Right lung (tissue), 10 donors: ENCODE data around the gene WIF1. TPM values are rescaled to one million over a fixed set of nuclear protein-coding genes. Genes with fewer than 3 reads are reported as not detected.

Experiments
- DNase-seq, 2 donors: peaks; one replicate each; pipeline ENCODE4 v3.0.0-alpha.2; 2013
- long read RNA-seq, 8 donors: transcript quantifications; one replicate each; lab custom pipeline, GENCODE V29; 2026
- polyA plus RNA-seq, 5 donors: library from polyadenylated mRNA; unstranded; fragments of 120-200 nt; gene quantifications; one replicate each; pipeline versions ENCODE4 v1.2.1 to v1.2.3, GENCODE V29; 2013; ENCODE audit warnings: inconsistent platforms in 1 of 5, low replicate concordance in 1 of 5; ENCODE audit not compliant: insufficient read length in 5 of 5, insufficient read depth in 1 of 5

Gene WIF1
- polyA plus RNA-seq, result 100 to 1,000 TPM; 187 to 305 (median 235) TPM
- long read RNA-seq, donor 1, transcript WIF1-201 (10 exons, 2,238 nt), result major isoform, 114 of 198 reads
- long read RNA-seq, donor 1, partial matches to known transcripts, result 73 of 198 reads
- long read RNA-seq, donor 1, other reads (novel, unspliced or antisense), result 11 of 198 reads
- long read RNA-seq, donor 2, transcript WIF1-201 (10 exons, 2,238 nt), result major isoform, 45 of 67 reads
- long read RNA-seq, donor 2, partial matches to known transcripts, result 17 of 67 reads
- long read RNA-seq, donor 2, other reads (novel, unspliced or antisense), result 5 of 67 reads
- long read RNA-seq, donor 3, transcript WIF1-201 (10 exons, 2,238 nt), result major isoform, 62 of 114 reads
- long read RNA-seq, donor 3, partial matches to known transcripts, result 52 of 114 reads
- long read RNA-seq, donor 3, other reads (novel, unspliced or antisense), result 0 of 114 reads
- long read RNA-seq, donor 4, transcript WIF1-201 (10 exons, 2,238 nt), result major isoform, 39 of 61 reads
- long read RNA-seq, donor 4, partial matches to known transcripts, result 22 of 61 reads
- long read RNA-seq, donor 4, other reads (novel, unspliced or antisense), result 0 of 61 reads
- long read RNA-seq, donor 5, transcript WIF1-201 (10 exons, 2,238 nt), result major isoform, 82 of 126 reads
- long read RNA-seq, donor 5, partial matches to known transcripts, result 44 of 126 reads
- long read RNA-seq, donor 5, other reads (novel, unspliced or antisense), result 0 of 126 reads
- long read RNA-seq, donor 6, transcript WIF1-201 (10 exons, 2,238 nt), result major isoform, 110 of 200 reads
- long read RNA-seq, donor 6, partial matches to known transcripts, result 68 of 200 reads
- long read RNA-seq, donor 6, other reads (novel, unspliced or antisense), result 21 of 200 reads
- long read RNA-seq, donor 7, transcript WIF1-201 (10 exons, 2,238 nt), result major isoform, 52 of 68 reads
- long read RNA-seq, donor 7, partial matches to known transcripts, result 6 of 68 reads
- long read RNA-seq, donor 7, other reads (novel, unspliced or antisense), result 10 of 68 reads
- long read RNA-seq, donor 8, transcript WIF1-201 (10 exons, 2,238 nt), result major isoform, 21 of 27 reads
- long read RNA-seq, donor 8, partial matches to known transcripts, result 6 of 27 reads
- long read RNA-seq, donor 8, other reads (novel, unspliced or antisense), result 0 of 27 reads

GRCh38 chr12:65121049-65121955 is at the start of gene WIF1:
Gene WIF1 (minus strand): TSS chr12:65121305. CDS start chr12:65121191, 114 bp downstream.
- peak; percentile 40 to 68 for DNase-seq

GRCh38 chr12:65170209-65170881 is 49.2 kb upstream of the WIF1 start:
- peak; percentile 32 to 34 for DNase-seq

- DNase-seq, result peak; percentile 93
Measured at GRCh38 chr12:65169320-65170208, 48.5 kb upstream of the WIF1 start, which contains the start of gene LEMD3. Gene LEMD3 (plus strand): TSS chr12:65169583. CDS start chr12:65169597, 14 bp downstream.

- DNase-seq, result no peak
Measured at GRCh38 chr12:65168681-65169319, 47.7 kb upstream of the WIF1 start.

DNA sequence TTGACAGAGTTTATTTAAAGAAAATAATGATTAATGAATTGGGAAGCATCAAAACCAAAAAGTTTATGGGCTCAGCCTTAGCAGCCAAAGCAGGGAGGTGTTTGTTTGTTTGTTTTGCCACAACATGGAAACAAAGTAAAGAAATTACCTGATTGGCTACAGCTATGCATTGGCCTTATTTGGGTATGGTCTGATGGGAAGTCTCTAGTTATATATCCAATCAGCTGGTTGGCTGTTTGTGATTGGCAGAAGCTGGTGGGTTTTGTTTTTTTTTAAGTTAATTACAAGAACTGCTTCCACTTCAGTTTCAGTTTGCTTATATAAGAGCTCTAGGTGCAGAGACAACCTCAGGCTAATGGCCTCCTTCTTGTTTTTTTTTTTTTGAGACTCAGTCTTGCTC is 43.7 kb upstream of the WIF1 start:
- no peak for DNase-seq

DNA sequence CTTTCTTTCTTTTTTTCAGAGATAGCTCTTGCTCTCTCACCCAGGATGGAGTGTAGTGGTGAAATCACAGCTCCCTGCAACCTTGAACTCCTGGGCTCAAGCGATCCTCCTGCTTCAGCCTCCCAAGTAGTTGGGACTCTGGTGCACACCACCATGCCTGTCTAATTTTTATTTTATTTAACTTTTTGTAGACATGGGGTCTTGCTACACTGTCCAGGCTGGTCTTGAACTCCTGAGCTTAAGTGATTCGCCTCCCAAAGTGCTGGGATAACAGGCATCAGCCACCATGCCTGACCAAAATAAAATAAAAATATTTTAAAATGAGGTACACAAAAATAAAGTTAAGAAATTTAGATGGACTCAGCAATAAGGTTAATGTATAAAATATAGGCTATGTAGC is 43.1 kb upstream of the WIF1 start:
- DNase-seq, result no peak

DNA sequence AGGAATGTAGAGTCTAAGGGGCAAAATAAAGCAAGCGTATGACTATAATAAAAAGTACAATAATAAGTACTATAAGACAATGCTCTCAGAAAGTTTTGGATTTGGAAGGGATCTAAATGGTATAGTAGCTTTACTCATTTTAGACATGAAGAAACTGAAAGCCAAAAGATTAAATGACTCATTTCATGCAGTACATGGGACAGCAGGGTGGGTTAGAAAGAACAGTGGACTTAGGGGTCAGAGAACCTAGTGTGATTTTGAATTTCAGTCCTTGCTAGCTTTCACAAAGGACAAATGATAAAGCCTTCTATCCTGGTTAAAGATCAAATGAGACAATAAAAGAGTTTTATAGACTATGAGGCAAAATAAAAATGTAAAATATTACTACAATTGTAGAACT is 41.5 kb upstream of the WIF1 start:
- no peak for DNase-seq

GRCh38 chr12:65157091-65157490 is 36.0 kb upstream of the WIF1 start:
- DNase-seq, result no peak

- no peak for DNase-seq
Measured at GRCh38 chr12:65156366-65156841, 35.3 kb upstream of the WIF1 start.

DNA sequence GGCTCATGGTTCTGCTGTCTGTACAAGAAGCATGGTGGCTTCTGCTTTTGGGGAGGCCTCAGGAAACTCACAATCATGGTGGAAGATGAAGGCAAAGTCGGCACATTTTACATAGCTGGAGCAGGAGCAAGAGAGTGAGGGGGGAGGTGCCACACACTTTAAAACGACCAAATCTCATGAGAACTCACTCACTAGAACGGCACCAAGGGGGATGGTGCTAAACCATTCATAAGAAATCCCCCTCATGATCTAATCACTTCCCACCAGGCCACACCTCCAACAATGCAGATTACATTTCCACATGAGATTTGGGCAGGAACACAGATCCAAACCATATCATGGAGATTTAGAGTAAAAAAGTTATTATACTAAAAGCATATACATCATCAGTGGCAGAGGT is 34.7 kb upstream of the WIF1 start:
- DNase-seq, result no peak

GRCh38 chr12:65152596-65152995 is 31.5 kb upstream of the WIF1 start:
- peak; percentile 62 to 67 for DNase-seq

DNA sequence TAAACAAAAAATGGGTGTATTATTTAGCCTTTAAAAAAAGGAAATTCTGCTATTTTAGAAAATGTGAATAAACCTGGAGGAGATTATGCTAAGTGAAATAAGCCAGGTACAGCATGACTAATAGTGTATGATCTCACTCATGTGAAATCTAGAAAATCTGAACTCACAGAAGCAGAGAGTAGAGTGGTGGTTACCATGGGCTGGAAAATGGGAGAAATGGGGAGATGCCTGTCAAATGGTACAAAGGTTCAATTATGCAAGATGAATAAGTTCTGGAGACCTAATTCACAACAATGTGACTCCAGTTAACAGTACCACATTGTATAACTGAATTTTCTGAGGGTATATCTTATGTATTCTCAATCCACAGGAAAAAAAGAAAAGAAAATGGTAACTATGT is 30.9 kb upstream of the WIF1 start:
- DNase-seq, result no peak

- DNase-seq, result no peak
Measured at GRCh38 chr12:65147312-65147905, 26.3 kb upstream of the WIF1 start.

DNA sequence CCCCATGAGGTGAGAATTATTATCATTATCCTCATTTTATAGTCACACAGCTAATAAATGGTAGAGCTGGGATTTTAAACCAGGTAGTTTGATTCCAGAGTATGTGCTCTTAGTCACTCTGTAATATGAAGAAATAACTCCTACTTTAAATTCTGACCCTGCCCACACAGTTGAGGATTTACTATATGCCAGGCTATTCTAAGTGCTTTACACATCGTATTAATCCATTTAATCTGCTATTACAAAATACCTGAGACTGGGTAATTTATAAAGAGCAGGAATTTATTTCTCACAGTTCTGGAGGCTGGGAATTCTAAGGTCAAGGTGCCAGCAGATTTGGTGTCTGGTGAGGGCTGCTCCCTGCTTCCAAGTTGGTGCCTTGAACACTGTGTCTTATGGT is 19.6 kb upstream of the WIF1 start:
- DNase-seq, result no peak

DNA sequence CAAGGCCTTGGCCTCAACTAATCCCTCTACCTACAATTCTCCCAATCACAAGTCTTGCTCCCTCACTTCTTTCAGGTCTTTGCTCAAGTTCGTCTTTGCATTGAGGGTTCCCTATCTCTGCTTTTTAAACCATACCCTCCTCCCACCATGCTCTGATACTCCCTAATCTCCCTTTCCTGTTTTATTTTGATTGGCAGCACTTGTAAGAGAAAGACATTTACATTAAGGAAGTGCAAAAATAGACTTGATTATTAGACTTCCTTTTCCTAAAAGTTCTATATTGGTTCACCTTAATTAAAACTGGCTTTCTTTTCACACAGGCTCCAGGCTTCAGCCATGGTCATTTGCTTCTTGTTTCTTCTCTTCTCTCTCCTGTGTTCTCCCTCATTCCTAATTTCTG is 18.3 kb upstream of the WIF1 start:
- DNase-seq, result no peak

DNA sequence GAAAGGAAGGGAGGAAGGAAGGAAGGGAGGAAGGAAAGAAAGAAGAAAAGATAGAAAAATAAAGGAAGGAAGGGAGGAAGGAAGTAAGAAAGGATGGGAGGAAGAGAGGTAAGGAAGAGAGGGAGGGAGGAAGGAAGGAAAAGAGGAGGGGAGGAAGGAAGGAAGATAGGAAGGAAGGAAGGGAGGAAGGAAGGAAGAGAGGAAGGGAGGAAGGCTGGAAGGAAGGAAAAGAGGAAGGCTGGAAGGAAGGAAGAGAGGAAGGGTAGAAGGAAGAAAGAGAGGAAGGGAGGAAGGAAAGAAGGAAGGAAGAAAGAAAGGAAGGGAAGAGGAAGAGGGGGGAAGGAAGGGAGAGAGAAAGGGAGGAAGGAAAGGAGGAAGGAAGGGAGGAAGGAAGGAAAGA is 12.8 kb upstream of the WIF1 start:
- DNase-seq, result no peak

DNA sequence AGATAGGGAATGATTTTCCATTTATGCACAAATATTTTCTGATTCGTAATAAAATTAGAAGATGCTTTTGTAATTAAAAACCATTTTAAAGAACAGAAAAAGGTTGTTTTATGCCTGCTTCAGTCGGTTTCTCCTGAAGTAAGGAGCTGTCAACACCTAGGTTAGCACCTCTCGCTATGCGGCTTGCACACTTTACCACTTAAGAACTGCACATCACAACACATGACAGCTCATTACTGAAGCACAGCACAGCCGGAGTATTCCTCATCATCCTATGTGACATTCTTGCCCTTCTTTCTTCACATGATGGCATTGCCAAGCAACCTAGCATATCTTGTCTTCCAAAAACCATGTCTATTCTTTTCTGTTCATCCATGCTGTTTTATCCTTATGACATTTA is 5.4 kb upstream of the WIF1 start:
- DNase-seq, result no peak

DNA sequence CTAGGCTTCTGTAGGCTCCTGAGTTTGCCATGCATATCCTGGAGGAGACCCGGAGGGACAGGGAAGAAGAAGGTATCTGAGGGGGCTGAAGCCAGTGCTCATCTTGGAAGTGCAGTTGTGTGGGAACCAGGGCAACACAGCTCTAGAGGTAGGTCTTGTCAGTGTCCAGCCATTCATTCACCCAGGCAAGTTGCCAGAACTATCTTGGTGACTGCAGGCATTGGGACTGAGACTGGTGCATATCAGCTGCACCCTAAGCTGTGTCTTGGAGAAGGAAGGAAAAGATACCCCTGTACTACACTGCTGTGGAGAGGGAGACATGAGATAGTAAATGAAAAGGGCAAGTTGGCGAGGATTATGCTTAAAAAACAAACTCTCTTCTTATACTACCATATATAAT is 4.9 kb upstream of the WIF1 start:
- DNase-seq, result no peak
